ENCODE data around the gene LAMC1.

- TF ChIP-seq POLR2A (IDR thresholded peaks at IDR 0.05; ENCODE audit: low read depth, low read length) = no peak
- no peak for TF ChIP-seq POLR2AphosphoS5 (IDR thresholded peaks at IDR 0.05; ENCODE audit: low read depth, low read length)
- TF ChIP-seq TAF1 (IDR thresholded peaks at IDR 0.05; ENCODE audit: borderline replicate concordance, low read depth, low read length) = no peak
These were observed 165.0 kb downstream of the LAMC1 start for GRCh38 chr1:183188240-183188639.

Measured in GM12892 (cell line).